HG02973 (cell line): ENCODE results near the gene GALNS.

Source experiments
- ATAC-seq: cut with Tn5 transposase; IDR thresholded peaks from one replicate; pipeline ENCODE4 v1.9.1; 2021; ENCODE audit warnings: moderate library complexity; ENCODE audit not compliant: unreplicated experiment

Gene GALNS

DNA sequence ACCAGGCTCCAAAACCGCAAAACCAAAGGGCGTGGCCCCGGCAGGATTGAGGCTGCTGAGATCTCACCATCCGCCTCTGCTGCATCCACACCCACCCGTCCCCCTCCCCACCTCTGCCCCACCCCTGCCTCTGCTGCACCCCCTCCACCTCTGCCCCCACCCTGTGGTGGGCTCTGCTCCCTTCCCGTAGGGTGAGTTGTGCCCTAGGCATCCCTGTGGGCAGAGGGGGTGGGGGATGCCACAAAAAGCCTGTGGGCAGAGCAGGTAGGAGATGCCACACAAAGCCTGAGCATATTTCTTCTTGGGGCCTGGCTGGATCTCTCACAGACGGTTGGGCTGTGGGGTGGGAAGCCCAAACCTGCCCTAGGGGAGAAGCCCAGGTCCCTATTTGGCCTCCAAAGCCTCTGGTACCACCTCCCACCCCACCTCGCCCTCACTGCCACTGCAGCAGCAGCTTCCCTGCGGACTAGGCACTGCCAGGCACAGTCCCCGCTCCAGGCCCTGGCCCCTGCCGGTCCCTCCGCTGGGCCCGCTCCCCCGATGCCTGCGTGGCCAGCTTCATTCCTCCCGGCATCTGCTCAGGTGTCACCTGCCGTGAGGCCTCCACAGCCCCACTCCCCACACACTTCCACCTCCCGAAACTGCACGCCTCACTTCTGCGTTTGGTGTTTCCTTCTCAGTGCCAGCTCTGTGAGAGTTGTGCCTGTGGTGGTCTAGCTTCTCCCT, 21.0 kb upstream of the GALNS start:
- no peak for ATAC-seq

DNA sequence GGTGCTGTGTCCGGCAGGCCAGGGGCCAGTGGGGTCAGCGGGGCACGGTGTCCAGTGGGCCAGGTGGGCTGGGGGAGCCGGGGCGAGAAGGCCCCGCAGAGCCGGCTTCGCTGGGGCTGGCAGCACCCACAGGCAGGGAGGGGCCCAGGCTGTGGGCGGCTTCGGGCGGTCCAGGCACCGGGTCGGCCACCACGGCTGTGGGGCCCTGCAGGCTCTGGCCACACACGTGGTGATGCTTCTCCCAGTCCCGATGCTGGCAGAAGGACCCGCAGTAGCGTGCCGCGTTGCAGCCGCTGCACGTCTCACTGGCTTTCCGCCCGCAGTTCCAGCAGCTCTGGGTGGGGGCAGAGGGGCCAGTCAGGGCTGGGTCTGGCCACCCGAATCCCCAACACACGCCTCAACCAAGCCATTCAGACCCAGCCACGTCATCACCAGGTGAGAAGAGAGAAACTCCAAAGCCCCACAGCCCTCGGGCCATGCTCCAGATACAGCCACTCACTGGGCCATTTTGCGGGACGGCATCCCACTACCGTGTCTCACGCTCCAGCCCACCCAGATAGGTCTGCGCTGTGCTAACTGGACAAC, 20.3 kb upstream of the GALNS start:
- ATAC-seq, result no peak

DNA sequence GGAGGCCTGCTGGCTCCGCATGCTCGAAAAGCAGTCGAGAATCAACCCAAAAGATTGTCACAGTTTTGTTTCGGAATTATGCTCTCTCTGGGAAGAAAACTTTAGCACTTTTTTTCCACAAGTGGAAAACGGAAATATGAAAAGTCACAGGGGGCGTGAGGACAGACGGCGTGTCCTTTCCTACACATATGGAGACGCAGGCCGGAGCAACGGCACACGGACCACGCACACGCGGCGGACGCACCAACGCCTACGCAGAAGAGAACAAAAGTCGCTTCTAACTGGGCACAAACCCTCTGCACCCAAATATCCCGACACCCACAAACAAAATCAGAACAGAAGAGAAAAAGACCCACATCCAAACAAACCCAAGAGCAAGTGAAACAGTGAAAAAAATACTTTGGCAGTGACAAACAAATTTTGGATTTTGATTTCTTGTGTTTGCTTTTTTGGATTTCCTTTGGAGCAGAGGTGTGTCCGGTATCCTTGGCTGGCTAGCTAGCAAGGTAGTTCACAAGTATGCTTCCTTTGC, 19.0 kb upstream of the GALNS start:
- ATAC-seq, result no peak

DNA sequence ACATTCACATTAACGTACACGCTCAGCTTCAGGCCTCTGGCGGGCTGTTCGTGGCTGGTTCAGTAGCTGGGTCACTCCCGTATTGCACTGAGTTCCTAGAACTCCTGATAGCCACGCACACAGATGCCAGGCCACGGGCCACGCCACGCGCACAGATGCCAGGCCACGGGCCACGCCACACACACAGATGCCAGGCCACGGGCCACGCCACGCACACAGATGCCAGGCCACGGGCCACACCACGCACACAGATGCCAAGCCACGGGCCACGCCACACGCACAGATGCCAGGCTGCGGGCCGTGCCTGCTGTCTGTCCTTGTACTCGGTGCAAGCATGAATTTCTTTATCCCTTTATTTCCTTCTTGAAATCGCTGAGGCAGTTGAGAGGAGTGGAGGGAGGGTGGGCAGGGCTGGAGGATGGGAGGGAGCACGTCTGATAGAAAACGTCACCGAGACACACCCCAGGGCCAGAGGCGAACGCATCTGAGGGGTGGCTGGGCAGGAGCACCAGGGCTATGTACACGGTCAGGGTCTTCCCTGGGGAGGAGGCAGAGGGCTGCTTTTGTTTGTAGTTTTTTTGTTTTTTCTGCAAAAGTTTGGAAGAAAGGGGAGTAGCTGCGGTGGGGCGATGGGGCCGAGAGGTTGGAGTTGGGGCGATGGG, 18.3 kb upstream of the GALNS start:
- ATAC-seq, result no peak

- no peak for ATAC-seq
Measured at GRCh38 chr16:88872650-88873331, 16.0 kb upstream of the GALNS start.

- ATAC-seq, result no peak
Measured at GRCh38 chr16:88871730-88872416, 15.1 kb upstream of the GALNS start.

DNA sequence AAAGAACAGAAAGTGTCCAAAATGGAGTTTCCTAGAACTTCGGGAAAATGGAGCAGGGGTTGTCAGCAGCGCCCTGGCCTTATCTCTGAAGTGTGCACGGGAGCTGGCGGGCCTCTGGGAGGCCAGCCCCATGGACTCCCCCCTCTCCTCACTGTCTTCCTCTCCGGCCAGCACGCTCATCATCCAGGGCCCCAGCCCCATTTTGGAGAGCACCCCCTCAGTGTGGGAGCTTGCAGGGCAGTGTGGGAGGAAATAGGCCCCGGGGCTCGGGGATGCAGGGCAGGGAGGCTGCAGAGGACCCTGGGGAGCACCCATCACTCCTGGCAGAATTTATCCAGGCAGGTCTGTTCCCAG, 14.6 kb upstream of the GALNS start:
- ATAC-seq, result no peak

- no peak for ATAC-seq
Measured at GRCh38 chr16:88870608-88871348, 14.0 kb upstream of the GALNS start.

GRCh38 chr16:88869673-88869980, 12.9 kb upstream of the GALNS start:
- ATAC-seq, result no peak

DNA sequence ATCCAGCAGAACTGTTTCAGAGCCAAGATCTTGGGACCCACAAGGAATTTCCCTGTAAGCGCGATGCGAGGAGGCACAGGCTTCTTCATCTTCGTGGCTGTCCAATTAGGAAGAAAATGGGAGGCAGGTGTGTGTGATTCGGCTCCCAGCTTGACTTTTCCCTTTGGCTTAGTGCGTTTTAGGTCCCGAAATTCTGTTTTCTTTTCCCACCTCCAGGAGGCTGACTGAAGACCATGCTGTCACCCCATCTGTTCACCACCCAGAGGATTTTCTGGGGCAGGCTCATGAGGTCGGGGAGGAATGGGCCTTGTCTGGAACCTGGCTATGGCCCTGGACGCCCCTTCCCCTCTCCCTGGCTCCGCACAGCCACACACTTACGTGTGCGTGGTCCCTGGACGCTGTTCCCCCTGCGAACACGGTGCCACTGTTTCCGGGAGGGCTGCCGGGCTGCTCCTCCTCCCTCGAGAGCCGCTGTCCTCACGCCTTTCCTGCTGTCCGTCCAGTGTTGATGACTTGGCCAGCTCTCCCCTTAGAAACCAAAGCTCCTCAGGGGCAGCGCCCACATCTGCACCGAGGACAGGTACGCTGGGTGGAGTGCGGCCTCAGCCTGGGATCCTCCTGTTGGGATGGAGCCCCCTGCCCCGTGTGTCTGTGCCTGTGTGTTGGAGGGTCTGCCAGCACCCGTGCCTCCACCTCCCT, 12.4 kb upstream of the GALNS start:
- ATAC-seq, result no peak

- no peak for ATAC-seq
Measured at GRCh38 chr16:88867581-88868246, 11.0 kb upstream of the GALNS start.

DNA sequence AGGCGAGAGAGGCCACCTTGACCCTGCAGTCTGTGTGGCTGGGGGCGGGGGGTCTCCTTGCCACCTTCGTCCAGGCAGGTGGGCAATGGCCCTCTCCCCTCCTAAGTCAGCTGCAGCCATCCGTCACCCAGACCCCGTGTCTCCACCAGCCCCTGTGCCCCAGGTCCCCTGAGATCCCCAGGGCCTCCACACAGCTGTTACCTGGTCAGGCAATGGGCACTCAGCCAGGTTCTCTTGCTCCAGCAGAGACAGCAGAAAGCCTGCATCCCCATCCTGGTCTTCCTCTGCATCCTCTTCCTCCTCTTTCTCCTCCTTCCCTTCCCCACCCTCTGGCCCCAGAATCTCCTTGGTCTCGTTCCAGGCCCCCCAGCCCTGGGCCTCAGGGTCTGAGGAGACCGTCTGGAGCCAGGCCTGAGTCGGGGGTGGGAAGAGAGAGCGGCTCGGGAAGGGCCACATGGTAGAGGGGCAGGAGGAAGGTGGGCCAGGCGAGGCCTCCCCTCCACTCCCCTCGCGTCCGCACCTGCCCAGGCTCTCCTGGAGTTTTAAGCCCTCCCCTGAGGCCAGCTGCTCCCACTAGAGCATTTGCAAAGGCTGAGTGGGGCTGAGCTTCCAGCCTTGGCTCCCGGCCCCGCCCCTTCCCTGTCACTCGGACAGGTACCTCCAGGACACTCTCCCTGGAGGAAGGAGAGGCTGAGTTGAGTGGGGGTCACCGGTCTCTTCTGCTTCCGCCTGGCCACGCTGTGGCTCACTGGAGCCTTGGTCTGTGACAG, 9.6 kb upstream of the GALNS start, which contains the start of gene PABPN1L:
PABPN1L (minus strand) TSS at position 510 of the 770 bp plus-strand sequence; CDS start at position 456, 54 bp downstream.
- ATAC-seq, result no peak

GRCh38 chr16:88865742-88866141, 9.0 kb upstream of the GALNS start:
- ATAC-seq, result no peak

DNA sequence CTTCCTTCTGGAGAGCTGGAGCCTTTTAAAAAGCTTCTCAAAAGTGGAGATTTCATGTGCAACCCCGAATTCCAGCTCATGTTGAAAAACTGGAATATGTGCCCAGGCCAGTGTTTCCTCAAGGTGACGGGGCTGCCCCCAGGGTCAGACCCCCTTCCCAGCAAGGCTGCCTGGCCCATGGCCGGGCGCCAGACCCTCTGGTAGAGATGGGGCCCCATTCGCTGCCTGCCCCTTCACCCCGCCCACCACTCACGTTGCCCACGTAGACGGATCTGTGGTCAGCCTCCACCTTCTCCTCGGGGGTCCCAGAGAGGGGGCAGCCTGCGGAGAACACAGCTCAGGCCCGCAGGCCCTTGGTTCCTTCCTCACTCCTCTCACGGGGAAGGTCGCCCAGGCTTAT, 8.6 kb upstream of the GALNS start:
- no peak for ATAC-seq

DNA sequence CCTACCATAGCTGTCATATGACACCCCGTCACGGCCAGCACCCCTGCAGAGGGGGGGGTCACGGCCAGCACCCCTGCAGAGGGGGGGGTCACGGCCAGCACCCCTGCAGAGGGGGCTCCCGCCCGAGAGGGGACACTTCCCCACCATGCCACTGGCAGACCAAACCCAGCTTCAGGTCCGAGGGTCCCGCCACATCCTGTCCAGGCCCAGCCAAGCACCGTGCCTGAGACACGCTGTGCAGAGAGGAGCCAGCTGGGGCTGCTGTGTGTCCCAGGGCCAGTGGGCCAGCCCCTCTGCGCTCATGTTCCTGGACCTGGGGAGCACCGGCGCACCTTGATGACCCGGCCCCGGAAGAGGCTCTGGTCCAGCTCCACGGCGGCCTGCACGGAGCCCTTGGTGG, 7.8 kb upstream of the GALNS start:
- ATAC-seq, result no peak

GRCh38 chr16:88864099-88864498, 7.4 kb upstream of the GALNS start:
- no peak for ATAC-seq

DNA sequence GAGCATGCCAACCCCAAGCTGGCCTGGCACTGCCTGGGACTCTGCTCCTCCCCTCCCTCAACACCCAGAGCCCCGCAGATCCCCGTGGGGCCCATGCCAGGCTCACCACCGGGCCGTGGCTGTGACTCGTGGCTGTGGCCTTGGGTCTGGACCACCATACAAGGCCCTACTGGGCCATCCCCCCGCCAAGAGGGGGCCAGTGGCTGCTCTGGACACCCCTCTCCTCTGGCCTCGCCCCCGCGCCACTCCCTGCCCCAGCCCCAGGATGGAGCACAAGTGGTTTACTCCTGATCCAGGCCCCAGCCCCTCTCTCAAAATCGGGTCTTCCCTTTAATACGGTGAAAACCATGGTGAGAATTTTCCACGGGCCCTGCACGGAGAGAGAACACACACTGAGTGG, 6.7 kb upstream of the GALNS start:
- ATAC-seq, result no peak

DNA sequence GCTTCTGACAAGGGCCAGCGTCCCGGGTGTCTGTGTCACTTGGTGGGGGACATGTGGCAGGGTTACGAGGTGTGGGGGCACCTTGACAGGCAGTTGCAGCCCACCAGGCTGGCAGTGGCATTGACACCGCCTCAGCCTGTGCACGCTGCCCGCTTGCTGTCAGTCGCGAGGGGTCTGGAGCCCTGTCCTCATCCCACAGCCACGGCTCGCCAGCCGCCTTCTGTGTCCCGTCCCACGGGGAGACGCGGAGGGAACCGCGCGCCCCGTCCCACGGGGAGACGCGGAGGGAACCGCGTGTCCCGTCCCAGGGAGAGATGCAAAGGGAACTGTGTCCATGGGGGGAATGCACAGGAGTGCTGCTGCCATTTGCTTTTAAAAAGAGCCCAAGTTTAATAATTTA, 6.2 kb upstream of the GALNS start:
- ATAC-seq, result no peak

- ATAC-seq, result no peak
Measured at GRCh38 chr16:88861359-88861758, 4.6 kb upstream of the GALNS start.
